ENCODE results near the gene LBP. TPM values are rescaled to one million over a fixed set of nuclear protein-coding genes. Genes with fewer than 3 reads are reported as not detected.

LBP gene
- total RNA-seq, 1 experiment from 2014 or later: not detected

DNA sequence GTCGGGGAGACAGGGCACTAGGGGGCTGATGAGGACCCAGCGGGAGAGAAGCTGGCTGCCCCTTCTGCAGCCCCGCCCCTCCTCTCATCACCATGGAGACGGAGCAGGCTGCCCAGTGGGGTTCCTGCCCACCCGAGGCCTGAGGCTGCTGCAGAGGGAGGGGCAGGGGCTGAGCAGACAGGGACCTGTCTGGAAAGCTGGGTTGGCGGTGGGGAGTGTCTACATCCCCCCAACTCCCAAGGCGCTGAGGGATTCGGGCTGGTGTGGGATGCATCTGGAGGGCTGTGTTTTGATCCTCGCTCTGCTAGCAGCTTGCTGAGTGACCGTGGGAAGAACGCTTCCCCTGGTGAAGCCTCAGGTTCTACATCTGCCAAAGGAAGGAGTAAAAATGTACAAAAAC is 43.5 kb upstream of the LBP start:
- TF ChIP-seq, protein P1, sequence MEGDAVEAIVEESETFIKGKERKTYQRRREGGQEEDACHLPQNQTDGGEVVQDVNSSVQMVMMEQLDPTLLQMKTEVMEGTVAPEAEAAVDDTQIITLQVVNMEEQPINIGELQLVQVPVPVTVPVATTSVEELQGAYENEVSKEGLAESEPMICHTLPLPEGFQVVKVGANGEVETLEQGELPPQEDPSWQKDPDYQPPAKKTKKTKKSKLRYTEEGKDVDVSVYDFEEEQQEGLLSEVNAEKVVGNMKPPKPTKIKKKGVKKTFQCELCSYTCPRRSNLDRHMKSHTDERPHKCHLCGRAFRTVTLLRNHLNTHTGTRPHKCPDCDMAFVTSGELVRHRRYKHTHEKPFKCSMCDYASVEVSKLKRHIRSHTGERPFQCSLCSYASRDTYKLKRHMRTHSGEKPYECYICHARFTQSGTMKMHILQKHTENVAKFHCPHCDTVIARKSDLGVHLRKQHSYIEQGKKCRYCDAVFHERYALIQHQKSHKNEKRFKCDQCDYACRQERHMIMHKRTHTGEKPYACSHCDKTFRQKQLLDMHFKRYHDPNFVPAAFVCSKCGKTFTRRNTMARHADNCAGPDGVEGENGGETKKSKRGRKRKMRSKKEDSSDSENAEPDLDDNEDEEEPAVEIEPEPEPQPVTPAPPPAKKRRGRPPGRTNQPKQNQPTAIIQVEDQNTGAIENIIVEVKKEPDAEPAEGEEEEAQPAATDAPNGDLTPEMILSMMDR (IDR thresholded peaks at IDR 0.05; ENCODE audit: insufficient read depth in 1 of 2, low read depth in 1 of 2, low read length in 1 of 2, severe bottlenecking in 1 of 2, unreplicated experiment in 1 of 2): no peak
- H3K9me3 ChIP-seq: no peaks in the 10 kb centered on the region
- CTCF ChIA-PET: interaction anchor here (0.7 to 1.6 kb wide), 2 partner anchors 106 to 462 kb away, joined by 3 to 5 read pairs; no protein-coding TSS in a partner anchor
- H3K4me3 ChIP-seq (ENCODE audit: low read depth, low read length): no peak overlapping the region
- no peak overlapping the region for H3K27ac Mint-ChIP-seq (ENCODE audit: unreplicated experiment)
- intact Hi-C loops (cut with micrococcal nuclease; ENCODE audit: unreplicated experiment): no loop called here
- no peak for DNase-seq
- H3K27me3 Mint-ChIP-seq (ENCODE audit: insufficient read depth, unreplicated experiment): peaks cover 8% of the 10 kb centered on the region
- H3K27me3 ChIP-seq (replicated peaks; ENCODE audit: control insufficient read depth, insufficient read depth, low read length): no peaks in the 10 kb centered on the region
- BruUV-seq (replicated peaks): no TSS peak
- no peaks in the 10 kb centered on the region for H3K36me3 ChIP-seq (ENCODE audit: control insufficient read depth, insufficient read depth, low read length)
- no peaks in the 10 kb centered on the region for H3K36me3 Mint-ChIP-seq (ENCODE audit: insufficient read depth, unreplicated experiment)
- POLR2A ChIA-PET: no interaction called here
- H3K9me3 Mint-ChIP-seq (ENCODE audit: unreplicated experiment): no peaks in the 10 kb centered on the region
- H3K4me1 Mint-ChIP-seq (ENCODE audit: low read depth, unreplicated experiment): no peaks in the 10 kb centered on the region
- H3K4me1 ChIP-seq: peaks cover 8% of the 10 kb centered on the region
- H3K4me3 Mint-ChIP-seq (ENCODE audit: unreplicated experiment): no peak overlapping the region

DNA sequence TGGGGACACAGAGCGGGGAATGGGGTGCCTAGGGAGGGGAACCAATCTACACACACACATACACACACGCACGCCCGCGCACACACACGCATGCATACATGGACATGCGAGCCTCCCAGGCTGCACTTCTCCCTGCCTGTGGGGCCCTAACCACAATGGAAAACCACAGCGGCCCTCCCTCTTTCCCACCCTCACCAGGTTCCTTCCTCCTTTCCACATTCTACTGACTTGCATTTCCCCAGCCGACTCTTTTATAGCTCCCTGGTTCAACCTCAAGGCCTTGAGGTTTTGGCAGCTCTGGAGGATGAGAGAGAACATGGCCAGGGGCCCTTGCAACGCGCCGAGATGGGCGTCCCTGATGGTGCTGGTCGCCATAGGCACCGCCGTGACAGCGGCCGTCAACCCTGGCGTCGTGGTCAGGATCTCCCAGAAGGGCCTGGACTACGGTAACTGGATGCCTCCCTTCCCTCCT is 42.3 kb upstream of the LBP start, which contains the start of gene BPI:
BPI (plus strand) TSS at position 249 of the 472 bp plus-strand sequence; CDS start at position 317, 68 bp downstream.
- TF ChIP-seq, protein P1 (IDR thresholded peaks at IDR 0.05; ENCODE audit: insufficient read depth in 1 of 2, low read depth in 1 of 2, low read length in 1 of 2, severe bottlenecking in 1 of 2, unreplicated experiment in 1 of 2): no peak
- H3K4me1 ChIP-seq: peaks cover 8% of the 10 kb centered on the region
- ChIA-PET POLR2A (no interaction called here), CTCF (no interaction called here)
- no peak within 1 kb of the TSS for H3K4me3 ChIP-seq (ENCODE audit: low read depth, low read length)
- no peak within 1 kb of the TSS for H3K4me3 Mint-ChIP-seq (ENCODE audit: unreplicated experiment)
- intact Hi-C loops (cut with micrococcal nuclease; ENCODE audit: unreplicated experiment): no loop called here
- H3K27me3 Mint-ChIP-seq (ENCODE audit: insufficient read depth, unreplicated experiment): peaks cover 8% of the 10 kb centered on the region
- no peaks in the 10 kb centered on the region for H3K36me3 Mint-ChIP-seq (ENCODE audit: insufficient read depth, unreplicated experiment)
- H3K36me3 ChIP-seq (ENCODE audit: control insufficient read depth, insufficient read depth, low read length): no peaks in the 10 kb centered on the region
- DNase-seq: no peak
- no peaks in the 10 kb centered on the region for H3K4me1 Mint-ChIP-seq (ENCODE audit: low read depth, unreplicated experiment)
- peaks cover 2% of the 10 kb centered on the region; the same call in 1 of the 2 replicates for H3K9me3 ChIP-seq
- no TSS peak for BruUV-seq (replicated peaks)
- no peaks in the 10 kb centered on the region for H3K9me3 Mint-ChIP-seq (ENCODE audit: unreplicated experiment)
- no peaks in the 10 kb centered on the region for H3K27me3 ChIP-seq (replicated peaks; ENCODE audit: control insufficient read depth, insufficient read depth, low read length)
- no peak within 1 kb of the TSS for H3K27ac Mint-ChIP-seq (ENCODE audit: unreplicated experiment)

DNA sequence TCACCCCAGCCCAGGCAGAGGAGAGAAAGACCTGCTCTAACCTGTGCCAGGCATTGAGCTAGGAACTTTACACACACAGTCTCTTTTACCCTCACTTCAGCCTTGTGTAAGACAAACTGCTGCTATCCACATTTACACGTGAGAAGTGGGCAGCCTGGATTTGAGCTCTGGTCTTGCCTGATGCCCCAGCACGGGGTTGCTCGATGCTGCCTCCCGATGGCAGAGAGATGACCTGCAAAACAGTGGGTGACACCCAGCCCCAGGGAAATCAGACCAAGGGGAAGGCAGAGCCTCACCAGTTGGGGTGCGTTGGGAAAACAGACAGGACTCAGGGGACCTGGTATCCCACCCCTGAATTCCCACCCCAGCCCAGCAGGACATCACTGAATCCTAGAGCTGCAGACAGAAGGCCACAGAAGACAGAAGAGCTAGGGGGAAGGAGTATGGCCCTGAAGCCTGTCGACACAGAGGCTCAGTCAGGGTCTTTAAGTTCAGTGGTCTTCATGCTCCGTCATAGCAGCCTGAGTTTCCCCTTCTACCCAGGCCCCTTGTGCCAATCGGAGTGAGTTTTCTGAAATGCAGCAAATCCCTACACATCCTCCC is 41.3 kb upstream of the LBP start:
- Histone ChIP-seq H3K27me3 (replicated peaks; ENCODE audit: control insufficient read depth, insufficient read depth, low read length) (no peaks in the 10 kb centered on the region), H3K4me3 (ENCODE audit: low read depth, low read length) (no peak overlapping the region), H3K9me3 (peaks cover 8% of the 10 kb centered on the region; the same call in 1 of the 2 replicates), H3K4me1 (peaks cover 5% of the 10 kb centered on the region), H3K36me3 (ENCODE audit: control insufficient read depth, insufficient read depth, low read length) (no peaks in the 10 kb centered on the region)
- H3K36me3 Mint-ChIP-seq (ENCODE audit: insufficient read depth, unreplicated experiment): no peaks in the 10 kb centered on the region
- H3K9me3 Mint-ChIP-seq (ENCODE audit: unreplicated experiment): no peaks in the 10 kb centered on the region
- TF ChIP-seq, protein P1 (IDR thresholded peaks at IDR 0.05; ENCODE audit: insufficient read depth in 1 of 2, low read depth in 1 of 2, low read length in 1 of 2, severe bottlenecking in 1 of 2, unreplicated experiment in 1 of 2): peak; percentile 68 to 70
- CTCF ChIA-PET: interaction anchor here (0.6 to 1.5 kb wide), 14 partner anchors 10 to 543 kb away, joined by 3 to 9 read pairs (median 4); partner anchors contain the start of gene RALGAPB
- POLR2A ChIA-PET: no interaction called here
- no peak overlapping the region for H3K27ac Mint-ChIP-seq (ENCODE audit: unreplicated experiment)
- no peak overlapping the region for H3K4me3 Mint-ChIP-seq (ENCODE audit: unreplicated experiment)
- peak; percentile 70 to 77 for DNase-seq
- H3K4me1 Mint-ChIP-seq (ENCODE audit: low read depth, unreplicated experiment): no peaks in the 10 kb centered on the region
- no TSS peak for BruUV-seq (replicated peaks)
- H3K27me3 Mint-ChIP-seq (ENCODE audit: insufficient read depth, unreplicated experiment): peaks cover 8% of the 10 kb centered on the region
- intact Hi-C loops (cut with micrococcal nuclease; ENCODE audit: unreplicated experiment): no loop called here

Data from Caco-2 (cell line).